NT2/D1 (cell line): ENCODE data around the gene CDH13.

Experiments
- SUZ12 ChIP-seq: IDR thresholded peaks from 2 replicates; pipeline ENCODE4 v1.6.1; 2011; ENCODE audit not compliant: insufficient read length, insufficient read depth; ENCODE audit errors: extremely low read depth
- YY1 ChIP-seq: IDR thresholded peaks from 2 replicates; pipeline ENCODE4 v1.6.1; 2011; ENCODE audit not compliant: insufficient read length, insufficient read depth
- ZNF274 ChIP-seq: IDR thresholded peaks from 2 replicates; pipeline ENCODE4 v1.6.1; 2011; ENCODE audit warnings: mild to moderate bottlenecking, low read depth, low read length

GRCh38 chr16:83818276-83818675, 1191.5 kb downstream of the CDH13 start:
- TF ChIP-seq YY1 (no peak), SUZ12 (no peak), ZNF274 (no peak)
